Neural crest cell (in vitro differentiated cells): Measurements from ENCODE around the gene ARHGEF10L. TPM values are rescaled to one million over a fixed set of nuclear protein-coding genes. Genes with fewer than 3 reads are reported as not detected.

ENCODE experiments used
- DNase-seq: peaks from one replicate; pipeline ENCODE4 v3.0.0; 2021; ENCODE audit warnings: low read depth, mixed read lengths, low spot score
- H3K27ac Mint-ChIP-seq: one replicate; pipeline ENCODE4 v1.8.0; 2021; ENCODE audit warnings: mild to moderate bottlenecking, mixed read lengths; ENCODE audit not compliant: unreplicated experiment
- H3K27me3 Mint-ChIP-seq: 2 replicates; pipeline ENCODE4 v1.8.0; 2021; ENCODE audit warnings: low read depth, mild to moderate bottlenecking, mixed read lengths
- H3K36me3 Mint-ChIP-seq: 2 replicates; pipeline ENCODE4 v1.8.0; 2021; ENCODE audit warnings: low read depth, mild to moderate bottlenecking, mixed read lengths
- H3K4me1 Mint-ChIP-seq: 2 replicates; pipeline ENCODE4 v1.8.0; 2021; ENCODE audit warnings: mixed read lengths
- H3K4me3 Mint-ChIP-seq: one replicate; pipeline ENCODE4 v1.8.0; 2021; ENCODE audit warnings: mild to moderate bottlenecking, mixed read lengths
- H3K9me3 Mint-ChIP-seq: 2 replicates; pipeline ENCODE4 v1.8.0; 2021; ENCODE audit warnings: mixed read lengths
- CTCF ChIP-seq: fragments of 200-600 bp; sonication (generic); conservative IDR thresholded peaks from 2 replicates; pipeline ENCODE4 v1.5.0; 2021; ENCODE audit warnings: antibody characterized with exemption, mild to moderate bottlenecking
- total RNA-seq: library from RNA; stranded (reverse); gene quantifications from 2 replicates; pipeline ENCODE4 v1.2.1, GENCODE V29; 2021

The ARHGEF10L gene
- total RNA-seq, 1 donor from 2014 or later = 22.2 TPM

GRCh38 chr1:17610713-17611112 is 71.2 kb downstream of the ARHGEF10L start:
- H3K4me3 Mint-ChIP-seq = no peak overlapping the region
- no peak for DNase-seq

GRCh38 chr1:17611991-17612390 is 72.5 kb downstream of the ARHGEF10L start:
- TF ChIP-seq CTCF = no peak
- DNase-seq = no peak
- no peak overlapping the region for H3K4me3 Mint-ChIP-seq
- no peaks in the 10 kb centered on the region for H3K36me3 Mint-ChIP-seq
- no peaks in the 10 kb centered on the region for H3K27me3 Mint-ChIP-seq
- H3K9me3 Mint-ChIP-seq = no peaks in the 10 kb centered on the region
- H3K27ac Mint-ChIP-seq = no peak overlapping the region
- H3K4me1 Mint-ChIP-seq = peaks cover 4% of the 10 kb centered on the region

More at GRCh38 chr1:17610713-17611112, 71.2 kb downstream of the ARHGEF10L start:
- Mint-ChIP-seq H3K27ac (no peak overlapping the region), H3K27me3 (no peaks in the 10 kb centered on the region), H3K4me1 (peaks cover 4% of the 10 kb centered on the region), H3K9me3 (no peaks in the 10 kb centered on the region), H3K36me3 (no peaks in the 10 kb centered on the region)
- no peak for TF ChIP-seq CTCF

GRCh38 chr1:17612831-17613230 is 73.3 kb downstream of the ARHGEF10L start:
- Mint-ChIP-seq H3K4me1 (peaks cover 4% of the 10 kb centered on the region), H3K27me3 (no peaks in the 10 kb centered on the region), H3K9me3 (no peaks in the 10 kb centered on the region), H3K27ac (no peak overlapping the region), H3K4me3 (no peak overlapping the region), H3K36me3 (no peaks in the 10 kb centered on the region)
- no peak for DNase-seq
- no peak for TF ChIP-seq CTCF

- Mint-ChIP-seq H3K4me1 (peaks cover 4% of the 10 kb centered on the region), H3K27ac (no peak overlapping the region), H3K27me3 (no peaks in the 10 kb centered on the region), H3K9me3 (no peaks in the 10 kb centered on the region), H3K4me3 (no peak overlapping the region), H3K36me3 (no peaks in the 10 kb centered on the region)
- TF ChIP-seq CTCF = no peak
- no peak for DNase-seq
Measured at GRCh38 chr1:17614586-17614985, 75.1 kb downstream of the ARHGEF10L start.

GRCh38 chr1:17615157-17615556 is 75.7 kb downstream of the ARHGEF10L start:
- Mint-ChIP-seq H3K27ac (no peak overlapping the region), H3K27me3 (no peaks in the 10 kb centered on the region), H3K36me3 (no peaks in the 10 kb centered on the region), H3K9me3 (no peaks in the 10 kb centered on the region), H3K4me3 (no peak overlapping the region), H3K4me1 (peaks cover 4% of the 10 kb centered on the region)
- TF ChIP-seq CTCF = no peak
- DNase-seq = no peak

GRCh38 chr1:17615959-17616358 is 76.5 kb downstream of the ARHGEF10L start:
- Mint-ChIP-seq H3K4me3 (no peak overlapping the region), H3K27ac (no peak overlapping the region), H3K27me3 (no peaks in the 10 kb centered on the region), H3K36me3 (no peaks in the 10 kb centered on the region), H3K9me3 (no peaks in the 10 kb centered on the region), H3K4me1 (peaks cover 4% of the 10 kb centered on the region)
- no peak for TF ChIP-seq CTCF
- no peak for DNase-seq
